Stomach (tissue), 9 donors: ENCODE measurements around the gene CHPF2. TPM values are rescaled to one million over a fixed set of nuclear protein-coding genes. Genes with fewer than 3 reads are reported as not detected.
A peak's percentile ranks its signal among the peaks of the same experiment; 100 is the strongest.

ENCODE experiments used
- DNase-seq, 2 donors: peaks; one replicate each; pipeline versions ENCODE4 v3.0.0 to v3.0.0-alpha.2; 2013 to 2019
- H3K27ac ChIP-seq, 5 donors: fragments of 200-600 bp in 4 of 5; sonication (generic) in 4 of 5; one replicate each; pipeline ENCODE4 v1.5.1; 2013 to 2019; ENCODE audit warnings: mild to moderate bottlenecking in 1 of 5, moderate library complexity in 1 of 5
- H3K27me3 ChIP-seq, 3 donors: fragments of 200-600 bp; sonication (generic); one replicate each; pipeline ENCODE4 v1.5.1; 2017 to 2019; ENCODE audit warnings: mixed run types in 1 of 3
- H3K36me3 ChIP-seq, 4 donors: fragments of 200-600 bp; sonication (generic); 1 replicate in 3 of 4; 2 replicates in 1 of 4; pipeline ENCODE4 v1.5.1; 2016 to 2019
- H3K4me1 ChIP-seq, 4 donors: fragments of 200-600 bp; sonication (generic); one replicate each; pipeline ENCODE4 v1.5.1; 2016 to 2019
- H3K4me3 ChIP-seq, 4 donors: fragments of 200-600 bp; sonication (generic) in 3 of 4; one replicate each; pipeline ENCODE4 v1.5.1; 2016 to 2019; ENCODE audit warnings: mild to moderate bottlenecking in 1 of 4
- H3K9me3 ChIP-seq, 4 donors: fragments of 200-600 bp; sonication (generic); one replicate each; pipeline ENCODE4 v1.5.1; 2016 to 2019
- EP300 ChIP-seq: sonication (generic); formaldehyde crosslinking; IDR thresholded peaks from one replicate; pipeline ENCODE4 v1.6.1; 2017; ENCODE audit warnings: antibody characterized with exemption
- POLR2A ChIP-seq, 4 donors: fragments of 450-650 bp; IDR thresholded peaks; one replicate each; pipeline ENCODE4 v1.6.1; 2016; ENCODE audit warnings: antibody characterized with exemption in 4 of 4, control low read depth in 2 of 4, mild to moderate bottlenecking in 1 of 4, moderate library complexity in 1 of 4
- POLR2AphosphoS5 ChIP-seq, 3 donors: sonication (generic); formaldehyde crosslinking; IDR thresholded peaks; one replicate each; pipeline ENCODE4 v1.6.1; 2016; ENCODE audit warnings: antibody characterized with exemption in 3 of 3
- WGBS, 5 donors: extraction: QIAGEN DNeasy Blood & Tissue Kit in 3 of 5; methylation state at CpG; one replicate each; pipeline versions ENCODE4 v1.1.5 to v1.1.7; 2013 to 2018; 5-methylcytosine and 5-hydroxymethylcytosine counted together
- intact Hi-C: fragments of 100-400 bp; cut with DNase I; formaldehyde crosslinking; loops from one replicate; pipeline ENCODE4 v1.15.1; 2023; ENCODE audit warnings: low total_unique reads
- polyA plus RNA-seq, 3 donors: library from polyadenylated mRNA; stranded (reverse); fragments of 200-250 nt; gene quantifications; one replicate each; pipeline ENCODE4 v1.2.3, GENCODE V29; 2013
- total RNA-seq, 5 donors: library from RNA; depleted of rRNA; stranded (reverse); fragments of >200 nt; gene quantifications; one replicate each; pipeline versions ENCODE4 v1.1.0 to v1.2.3, GENCODE V29; 2014 to 2016
- TF ChIP-seq, protein P1 (sequence below), 7 experiments: fragments of 450-650 bp in 4 of 7; fragments of 200-600 bp in 3 of 7; sonication (generic) in 3 of 7; IDR thresholded peaks; one replicate each; pipeline ENCODE4 v1.5.1; 2016 to 2019; ENCODE audit warnings: antibody characterized with exemption in 7 of 7, control low read depth in 2 of 7, mild to moderate bottlenecking in 1 of 7
- donor health status: healthy with polysubstance abuse.
- donor health status: Bipolar disorder and iron deficiency.
- donor health status: healthy.

CHPF2 gene
- total and polyA plus RNA-seq, 8 donors = 5.8 to 100 (median 22.5) TPM

GRCh38 chr7:151250181-151251132 lies 18.2 kb downstream of the CHPF2 start:
- TF ChIP-seq, protein P1, sequence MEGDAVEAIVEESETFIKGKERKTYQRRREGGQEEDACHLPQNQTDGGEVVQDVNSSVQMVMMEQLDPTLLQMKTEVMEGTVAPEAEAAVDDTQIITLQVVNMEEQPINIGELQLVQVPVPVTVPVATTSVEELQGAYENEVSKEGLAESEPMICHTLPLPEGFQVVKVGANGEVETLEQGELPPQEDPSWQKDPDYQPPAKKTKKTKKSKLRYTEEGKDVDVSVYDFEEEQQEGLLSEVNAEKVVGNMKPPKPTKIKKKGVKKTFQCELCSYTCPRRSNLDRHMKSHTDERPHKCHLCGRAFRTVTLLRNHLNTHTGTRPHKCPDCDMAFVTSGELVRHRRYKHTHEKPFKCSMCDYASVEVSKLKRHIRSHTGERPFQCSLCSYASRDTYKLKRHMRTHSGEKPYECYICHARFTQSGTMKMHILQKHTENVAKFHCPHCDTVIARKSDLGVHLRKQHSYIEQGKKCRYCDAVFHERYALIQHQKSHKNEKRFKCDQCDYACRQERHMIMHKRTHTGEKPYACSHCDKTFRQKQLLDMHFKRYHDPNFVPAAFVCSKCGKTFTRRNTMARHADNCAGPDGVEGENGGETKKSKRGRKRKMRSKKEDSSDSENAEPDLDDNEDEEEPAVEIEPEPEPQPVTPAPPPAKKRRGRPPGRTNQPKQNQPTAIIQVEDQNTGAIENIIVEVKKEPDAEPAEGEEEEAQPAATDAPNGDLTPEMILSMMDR (IDR thresholded peaks at IDR 0.05) = peak in 1 of 7 experiments; percentile 8
- TF ChIP-seq EP300 = no peak
- Histone ChIP-seq H3K27ac (peak overlapping the region; percentile 88 to 94 (median 92)), H3K4me3 (peak overlapping the region; percentile 50 to 66 (median 60)), H3K36me3 (no peaks in the 10 kb centered on the region), H3K4me1 (peaks cover 60 to 73% (median 69%) of the 10 kb centered on the region in 4 donors), H3K27me3 (peaks cover 0 to 52% (median 13%) of the 10 kb centered on the region in 3 donors), H3K9me3 (no peaks in the 10 kb centered on the region)
- intact Hi-C loops = no loop called here
- WGBS, 5 donors = 53 to 57% (median 55%) methylated on average over 7 of the region's 7 CpGs
- DNase-seq = no peak

- H3K4me3 ChIP-seq = peak overlapping the region; percentile 50 to 66 (median 60)
- H3K4me1 ChIP-seq = peaks cover 56 to 65% (median 60%) of the 10 kb centered on the region in 4 donors
- peaks cover 0 to 44% (median 7%) of the 10 kb centered on the region in 3 donors for H3K27me3 ChIP-seq
- WGBS, 5 donors = 2 to 20% (median 5%) methylated on average over 1 to 19 of the region's 19 CpGs
- no peaks in the 10 kb centered on the region for H3K9me3 ChIP-seq
- intact Hi-C loops = no loop called here
- peak in 1 of 2 donors; percentile 72 for DNase-seq
- H3K36me3 ChIP-seq = no peaks in the 10 kb centered on the region
- peak overlapping the region; percentile 77 to 93 (median 86) for H3K27ac ChIP-seq
- TF ChIP-seq, protein P1 (IDR thresholded peaks at IDR 0.05) = no peak
- no peak for TF ChIP-seq POLR2A (IDR thresholded peaks at IDR 0.05)
- TF ChIP-seq POLR2AphosphoS5 (IDR thresholded peaks at IDR 0.05) = no peak
- TF ChIP-seq EP300 = no peak
These were observed 19.0 kb downstream of the CHPF2 start for GRCh38 chr7:151251328-151251688.

- Histone ChIP-seq H3K9me3 (no peaks in the 10 kb centered on the region), H3K4me1 (peaks cover 50 to 59% (median 56%) of the 10 kb centered on the region in 4 donors), H3K4me3 (peak overlapping the region; percentile 50 to 66 (median 60)), H3K27ac (peak overlapping the region; percentile 83 to 93 (median 86)), H3K36me3 (no peaks in the 10 kb centered on the region), H3K27me3 (peaks cover 0 to 44% (median 6%) of the 10 kb centered on the region in 3 donors)
- WGBS, 5 donors = 2 to 6% (median 4%) methylated on average over 21 to 79 of the region's 79 CpGs
- TF ChIP-seq POLR2AphosphoS5 (IDR thresholded peaks at IDR 0.05) = peak in 1 of 3 donors; percentile 35
- TF ChIP-seq POLR2A (IDR thresholded peaks at IDR 0.05) = no peak
- intact Hi-C loops = no loop called here
- peak; percentile 70 to 94 for DNase-seq
These were observed 19.6 kb downstream of the CHPF2 start for GRCh38 chr7:151251689-151252560.

DNA sequence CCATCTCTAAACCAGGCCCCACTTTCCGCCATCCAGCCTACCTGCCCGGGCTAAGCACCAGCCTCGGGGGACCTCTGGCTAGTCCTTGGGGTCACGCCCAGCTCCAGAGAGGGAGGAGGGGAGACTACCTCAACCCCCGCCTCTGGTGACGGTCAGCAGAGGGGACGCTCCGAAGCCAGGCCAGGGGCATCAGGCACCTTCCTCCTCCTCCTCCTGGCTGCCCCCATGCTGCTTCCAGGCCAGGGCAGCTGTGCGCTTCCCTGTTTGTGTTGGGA lies 20.2 kb downstream of the CHPF2 start:
- H3K36me3 ChIP-seq = no peaks in the 10 kb centered on the region
- H3K27me3 ChIP-seq = peaks cover 0 to 44% (median 6%) of the 10 kb centered on the region in 3 donors
- peaks cover 44 to 53% (median 50%) of the 10 kb centered on the region in 4 donors for H3K4me1 ChIP-seq
- no peak for DNase-seq
- H3K27ac ChIP-seq = peak overlapping the region; percentile 81 to 93 (median 84)
- no peak for TF ChIP-seq POLR2A (IDR thresholded peaks at IDR 0.05)
- TF ChIP-seq, protein P1 (IDR thresholded peaks at IDR 0.05) = no peak
- no peak for TF ChIP-seq POLR2AphosphoS5 (IDR thresholded peaks at IDR 0.05)
- no peak for TF ChIP-seq EP300
- peak overlapping the region; percentile 50 to 66 (median 60) for H3K4me3 ChIP-seq
- intact Hi-C loops = no loop called here
- H3K9me3 ChIP-seq = no peaks in the 10 kb centered on the region
- WGBS, 5 donors = 28 to 49% (median 36%) methylated on average over 2 to 9 of the region's 9 CpGs
